Loucy (cell line): ENCODE data around the gene FAM177A1.
"Not testable (repeated sequence)": the region's sequence is repeated elsewhere in the genome, so short reads cannot be mapped to it uniquely, and the experiment has no call there.

Source experiments
- CTCF ChIP-seq: fragments of 200-600 bp; sonication (generic); conservative IDR thresholded peaks from 2 replicates; pipeline ENCODE4 v1.5.1; 2014; ENCODE audit warnings: mild to moderate bottlenecking, antibody characterized with exemption, low read length
- EZH2phosphoT487 ChIP-seq: fragments of 200-600 bp; IDR thresholded peaks from 2 replicates; pipeline ENCODE4 v1.6.1; 2018; ENCODE audit warnings: antibody characterized with exemption, mild to moderate bottlenecking, moderate library complexity, borderline replicate concordance

- not testable (repeated sequence) for TF ChIP-seq CTCF, EZH2phosphoT487
Observed at GRCh38 chr14:35094645-35095044, 48.6 kb downstream of the FAM177A1 start.
